GM12874 (cell line): ENCODE results near the gene AGO4.

Source experiments
- CTCF ChIP-seq: IDR thresholded peaks from 2 replicates; pipeline ENCODE4 v1.5.1; 2011; ENCODE audit warnings: low read depth, mild to moderate bottlenecking, control low read depth, low read length, moderate library complexity; ENCODE audit not compliant: insufficient read depth

AGO4 gene

GRCh38 chr1:35809114-35810095 is 1.6 kb downstream of the AGO4 start:
- no peak for TF ChIP-seq CTCF

GRCh38 chr1:35810096-35810881 is 2.5 kb downstream of the AGO4 start:
- no peak for TF ChIP-seq CTCF

GRCh38 chr1:35825255-35825654 is 17.4 kb downstream of the AGO4 start:
- no peak for TF ChIP-seq CTCF

- no peak for TF ChIP-seq CTCF
Observed at GRCh38 chr1:35832276-35832905, 24.6 kb downstream of the AGO4 start.

- no peak for TF ChIP-seq CTCF
Observed at GRCh38 chr1:35833395-35833794, 25.6 kb downstream of the AGO4 start.

GRCh38 chr1:35834218-35834617 is 26.4 kb downstream of the AGO4 start:
- no peak for TF ChIP-seq CTCF

GRCh38 chr1:35835398-35835797 is 27.6 kb downstream of the AGO4 start:
- TF ChIP-seq CTCF: no peak
